Liver (tissue), 3 donors: Measurements from ENCODE around the gene DDX39A.

Source experiments
- FOXA1 ChIP-seq: IDR thresholded peaks from 2 replicates; pipeline ENCODE4 v1.6.1; 2016; ENCODE audit warnings: antibody characterized with exemption
- HNF4A ChIP-seq, 2 donors: conservative IDR thresholded peaks; 2 replicates each; pipeline ENCODE4 v1.6.1; 2016; ENCODE audit warnings: antibody characterized with exemption in 2 of 2, mild to moderate bottlenecking in 2 of 2
- HNF4G ChIP-seq: IDR thresholded peaks from 2 replicates; pipeline ENCODE4 v1.6.1; 2016; ENCODE audit warnings: antibody characterized with exemption
- RAD21 ChIP-seq, 2 donors: IDR thresholded peaks; 2 replicates each; pipeline ENCODE4 v1.6.1; 2016; ENCODE audit warnings: antibody characterized with exemption in 2 of 2, mild to moderate bottlenecking in 2 of 2
- RXRA ChIP-seq, 2 donors: IDR thresholded peaks; 2 replicates each; pipeline ENCODE4 v1.6.1; 2017 to 2018; ENCODE audit warnings: antibody characterized with exemption in 2 of 2, mild to moderate bottlenecking in 1 of 2
- TAF1 ChIP-seq: conservative IDR thresholded peaks from 2 replicates; pipeline ENCODE4 v1.6.1; 2016; ENCODE audit warnings: antibody characterized with exemption, mild to moderate bottlenecking
- YY1 ChIP-seq: IDR thresholded peaks from 2 replicates; pipeline ENCODE4 v1.6.1; 2016; ENCODE audit warnings: antibody characterized with exemption, mild to moderate bottlenecking
- TF ChIP-seq, protein P1 (sequence below): fragments of 150-350 bp; IDR thresholded peaks from 2 replicates; pipeline ENCODE4 v1.5.1; 2017; ENCODE audit warnings: improper control_type of control experiment, low read depth, low read length; ENCODE audit not compliant: missing input control
- TF ChIP-seq, protein P2 (sequence below): IDR thresholded peaks from 2 replicates; pipeline ENCODE4 v1.6.1; 2016; ENCODE audit warnings: antibody characterized with exemption
- TF ChIP-seq, protein P3 (sequence below): IDR thresholded peaks from 2 replicates; pipeline ENCODE4 v1.6.1; 2016; ENCODE audit warnings: antibody characterized with exemption
- TF ChIP-seq, protein P4 (sequence below): IDR thresholded peaks from 2 replicates; pipeline ENCODE4 v1.6.1; 2016; ENCODE audit warnings: antibody characterized with exemption, mild to moderate bottlenecking
- donor health status: healthy.
- donor health status: healthy.

DNA sequence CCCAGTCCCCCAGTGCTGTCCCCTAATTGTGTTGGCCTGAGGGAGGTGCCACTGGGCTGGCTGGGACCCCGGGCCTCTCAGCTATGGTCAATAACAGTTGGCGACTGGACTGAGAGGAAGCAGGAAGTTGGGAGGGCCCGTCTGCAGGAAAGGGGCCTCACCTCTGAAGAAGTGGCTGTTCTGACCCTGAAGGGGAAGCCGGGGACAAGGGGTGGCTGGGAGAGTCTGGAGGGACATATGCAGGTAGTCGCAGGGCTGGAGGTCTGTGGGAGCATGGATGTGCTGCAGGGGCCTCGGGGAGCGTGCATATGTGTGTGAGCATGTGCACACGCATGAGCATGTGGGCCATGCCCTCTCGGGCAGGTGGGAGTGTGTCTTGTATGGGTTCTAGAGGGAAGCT, 19.9 kb upstream of the DDX39A start:
- TF ChIP-seq YY1 (no peak), HNF4G (no peak), RAD21 (IDR thresholded peaks at IDR 0.05) (no peak), HNF4A (conservative IDR thresholded peaks at IDR 0.05) (no peak), FOXA1 (no peak), TAF1 (no peak), RXRA (IDR thresholded peaks at IDR 0.05) (no peak)
- TF ChIP-seq, protein P1, sequence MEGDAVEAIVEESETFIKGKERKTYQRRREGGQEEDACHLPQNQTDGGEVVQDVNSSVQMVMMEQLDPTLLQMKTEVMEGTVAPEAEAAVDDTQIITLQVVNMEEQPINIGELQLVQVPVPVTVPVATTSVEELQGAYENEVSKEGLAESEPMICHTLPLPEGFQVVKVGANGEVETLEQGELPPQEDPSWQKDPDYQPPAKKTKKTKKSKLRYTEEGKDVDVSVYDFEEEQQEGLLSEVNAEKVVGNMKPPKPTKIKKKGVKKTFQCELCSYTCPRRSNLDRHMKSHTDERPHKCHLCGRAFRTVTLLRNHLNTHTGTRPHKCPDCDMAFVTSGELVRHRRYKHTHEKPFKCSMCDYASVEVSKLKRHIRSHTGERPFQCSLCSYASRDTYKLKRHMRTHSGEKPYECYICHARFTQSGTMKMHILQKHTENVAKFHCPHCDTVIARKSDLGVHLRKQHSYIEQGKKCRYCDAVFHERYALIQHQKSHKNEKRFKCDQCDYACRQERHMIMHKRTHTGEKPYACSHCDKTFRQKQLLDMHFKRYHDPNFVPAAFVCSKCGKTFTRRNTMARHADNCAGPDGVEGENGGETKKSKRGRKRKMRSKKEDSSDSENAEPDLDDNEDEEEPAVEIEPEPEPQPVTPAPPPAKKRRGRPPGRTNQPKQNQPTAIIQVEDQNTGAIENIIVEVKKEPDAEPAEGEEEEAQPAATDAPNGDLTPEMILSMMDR = no peak
- TF ChIP-seq, protein P2, sequence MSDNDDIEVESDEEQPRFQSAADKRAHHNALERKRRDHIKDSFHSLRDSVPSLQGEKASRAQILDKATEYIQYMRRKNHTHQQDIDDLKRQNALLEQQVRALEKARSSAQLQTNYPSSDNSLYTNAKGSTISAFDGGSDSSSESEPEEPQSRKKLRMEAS = no peak
- TF ChIP-seq, protein P3, sequence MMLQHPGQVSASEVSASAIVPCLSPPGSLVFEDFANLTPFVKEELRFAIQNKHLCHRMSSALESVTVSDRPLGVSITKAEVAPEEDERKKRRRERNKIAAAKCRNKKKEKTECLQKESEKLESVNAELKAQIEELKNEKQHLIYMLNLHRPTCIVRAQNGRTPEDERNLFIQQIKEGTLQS = no peak
- TF ChIP-seq, protein P4, sequence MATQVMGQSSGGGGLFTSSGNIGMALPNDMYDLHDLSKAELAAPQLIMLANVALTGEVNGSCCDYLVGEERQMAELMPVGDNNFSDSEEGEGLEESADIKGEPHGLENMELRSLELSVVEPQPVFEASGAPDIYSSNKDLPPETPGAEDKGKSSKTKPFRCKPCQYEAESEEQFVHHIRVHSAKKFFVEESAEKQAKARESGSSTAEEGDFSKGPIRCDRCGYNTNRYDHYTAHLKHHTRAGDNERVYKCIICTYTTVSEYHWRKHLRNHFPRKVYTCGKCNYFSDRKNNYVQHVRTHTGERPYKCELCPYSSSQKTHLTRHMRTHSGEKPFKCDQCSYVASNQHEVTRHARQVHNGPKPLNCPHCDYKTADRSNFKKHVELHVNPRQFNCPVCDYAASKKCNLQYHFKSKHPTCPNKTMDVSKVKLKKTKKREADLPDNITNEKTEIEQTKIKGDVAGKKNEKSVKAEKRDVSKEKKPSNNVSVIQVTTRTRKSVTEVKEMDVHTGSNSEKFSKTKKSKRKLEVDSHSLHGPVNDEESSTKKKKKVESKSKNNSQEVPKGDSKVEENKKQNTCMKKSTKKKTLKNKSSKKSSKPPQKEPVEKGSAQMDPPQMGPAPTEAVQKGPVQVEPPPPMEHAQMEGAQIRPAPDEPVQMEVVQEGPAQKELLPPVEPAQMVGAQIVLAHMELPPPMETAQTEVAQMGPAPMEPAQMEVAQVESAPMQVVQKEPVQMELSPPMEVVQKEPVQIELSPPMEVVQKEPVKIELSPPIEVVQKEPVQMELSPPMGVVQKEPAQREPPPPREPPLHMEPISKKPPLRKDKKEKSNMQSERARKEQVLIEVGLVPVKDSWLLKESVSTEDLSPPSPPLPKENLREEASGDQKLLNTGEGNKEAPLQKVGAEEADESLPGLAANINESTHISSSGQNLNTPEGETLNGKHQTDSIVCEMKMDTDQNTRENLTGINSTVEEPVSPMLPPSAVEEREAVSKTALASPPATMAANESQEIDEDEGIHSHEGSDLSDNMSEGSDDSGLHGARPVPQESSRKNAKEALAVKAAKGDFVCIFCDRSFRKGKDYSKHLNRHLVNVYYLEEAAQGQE = no peak
